Activated naive CD8-positive, alpha-beta T cell treated with anti-CD3 and anti-CD28 coated beads, Interleukin-2, amount 10 ng/mL, durations not matched to agents 7 days and 5 days (primary cell): Measurements from ENCODE around the gene SHROOM4. TPM values are rescaled to one million over a fixed set of nuclear protein-coding genes. Genes with fewer than 3 reads are reported as not detected.

ENCODE experiments used
- ATAC-seq: fragments of 150-1000 bp; cut with Tn5 transposase; one replicate; pipeline ENCODE4 v1.10.0; 2021; ENCODE audit warnings: low read depth, moderate library complexity
- POLR2A ChIA-PET: fragments of 350-600 bp; sonication (Branson Sonifier 250); formaldehyde crosslinking; loops from one replicate; lab custom pipeline; 2021; ENCODE audit warnings: antibody characterized with exemption; lab: Charles Lee
- DNase-seq: peaks from one replicate; pipeline ENCODE4 v3.0.0; 2021
- H3K27ac Mint-ChIP-seq: one replicate; pipeline ENCODE4 v1.8.0; 2022; ENCODE audit warnings: mild to moderate bottlenecking, mixed read lengths
- H3K27me3 Mint-ChIP-seq: one replicate; pipeline ENCODE4 v1.8.0; 2022; ENCODE audit warnings: mild to moderate bottlenecking, moderate library complexity, mixed read lengths
- H3K36me3 Mint-ChIP-seq: one replicate; pipeline ENCODE4 v1.8.0; 2021; ENCODE audit warnings: mild to moderate bottlenecking, mixed read lengths
- H3K4me1 Mint-ChIP-seq: one replicate; pipeline ENCODE4 v1.8.0; 2021; ENCODE audit warnings: mixed read lengths
- H3K4me3 Mint-ChIP-seq: one replicate; pipeline ENCODE4 v1.8.0; 2022; ENCODE audit warnings: mild to moderate bottlenecking, moderate library complexity, mixed read lengths
- H3K9me3 Mint-ChIP-seq: one replicate; pipeline ENCODE4 v1.8.0; 2021; ENCODE audit warnings: mixed read lengths
- total RNA-seq, 2 experiments: library from RNA; stranded (reverse); gene quantifications; one replicate each; pipeline ENCODE4 v1.2.3, GENCODE V29; 2021

Gene SHROOM4
- total RNA-seq, 2 experiments from 2014 or later, result not detected

- POLR2A ChIA-PET, result no interaction called here
- Mint-ChIP-seq H3K4me1 (no peaks in the 10 kb centered on the region), H3K36me3 (no peaks in the 10 kb centered on the region), H3K27ac (no peak overlapping the region), H3K4me3 (no peak overlapping the region), H3K9me3 (no peaks in the 10 kb centered on the region), H3K27me3 (peaks cover 2% of the 10 kb centered on the region)
- DNase-seq, result no peak
- no peak for ATAC-seq
These were observed 102.1 kb downstream of the SHROOM4 start for GRCh38 chrX:50711907-50712306.

- no peak overlapping the region for H3K4me3 Mint-ChIP-seq
- H3K4me1 Mint-ChIP-seq, result no peaks in the 10 kb centered on the region
- POLR2A ChIA-PET, result no interaction called here
- H3K27ac Mint-ChIP-seq, result no peak overlapping the region
- no peaks in the 10 kb centered on the region for H3K9me3 Mint-ChIP-seq
- no peaks in the 10 kb centered on the region for H3K36me3 Mint-ChIP-seq
- ATAC-seq, result no peak
- peaks cover 2% of the 10 kb centered on the region for H3K27me3 Mint-ChIP-seq
- no peak for DNase-seq
These were observed 105.9 kb downstream of the SHROOM4 start for GRCh38 chrX:50707955-50708699.

GRCh38 chrX:50707405-50707804 lies 106.6 kb downstream of the SHROOM4 start:
- Mint-ChIP-seq H3K27ac (no peak overlapping the region), H3K9me3 (no peaks in the 10 kb centered on the region), H3K4me3 (no peak overlapping the region), H3K27me3 (peaks cover 3% of the 10 kb centered on the region), H3K4me1 (no peaks in the 10 kb centered on the region), H3K36me3 (no peaks in the 10 kb centered on the region)
- POLR2A ChIA-PET, result no interaction called here
- DNase-seq (no peak), ATAC-seq (no peak)

GRCh38 chrX:50705042-50705441 lies 109.0 kb downstream of the SHROOM4 start:
- peaks cover 3% of the 10 kb centered on the region for H3K27me3 Mint-ChIP-seq

DNA sequence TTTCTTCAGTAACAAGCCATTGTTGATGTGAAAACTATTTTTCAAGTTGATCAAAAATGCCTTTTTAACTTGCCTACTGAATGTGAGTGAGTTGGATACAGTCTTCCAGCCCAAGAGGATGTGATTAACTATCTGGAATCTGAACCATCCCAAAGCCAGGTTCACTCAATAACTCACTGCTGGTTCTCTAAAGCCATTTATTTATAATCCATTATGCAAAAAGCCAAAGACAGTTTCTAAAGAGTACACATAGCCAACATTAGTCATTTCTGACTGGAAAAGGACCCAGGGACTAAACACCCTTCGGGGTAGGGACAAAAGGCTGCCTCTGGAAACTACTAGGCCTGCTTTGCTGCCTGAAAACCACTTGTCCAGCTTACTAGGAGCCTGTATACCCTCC lies 109.6 kb downstream of the SHROOM4 start:
- Mint-ChIP-seq H3K4me3 (no peak overlapping the region), H3K36me3 (no peaks in the 10 kb centered on the region), H3K9me3 (no peaks in the 10 kb centered on the region), H3K27ac (no peak overlapping the region), H3K27me3 (peaks cover 3% of the 10 kb centered on the region), H3K4me1 (no peaks in the 10 kb centered on the region)
- POLR2A ChIA-PET, result no interaction called here
- no peak for ATAC-seq
- no peak for DNase-seq

More at GRCh38 chrX:50705042-50705441, 109.0 kb downstream of the SHROOM4 start:
- no peaks in the 10 kb centered on the region for H3K9me3 Mint-ChIP-seq
- no peak overlapping the region for H3K4me3 Mint-ChIP-seq
- H3K27ac Mint-ChIP-seq, result no peak overlapping the region
- no peak for ATAC-seq
- H3K36me3 Mint-ChIP-seq, result no peaks in the 10 kb centered on the region
- POLR2A ChIA-PET, result no interaction called here
- H3K4me1 Mint-ChIP-seq, result no peaks in the 10 kb centered on the region
- no peak for DNase-seq

- Mint-ChIP-seq H3K4me1 (no peaks in the 10 kb centered on the region), H3K27ac (no peak overlapping the region), H3K27me3 (peaks cover 8% of the 10 kb centered on the region), H3K36me3 (no peaks in the 10 kb centered on the region), H3K9me3 (no peaks in the 10 kb centered on the region), H3K4me3 (no peak overlapping the region)
- POLR2A ChIA-PET, result no interaction called here
- DNase-seq (no peak), ATAC-seq (no peak)
These were observed 113.1 kb downstream of the SHROOM4 start for GRCh38 chrX:50700921-50701320.

- H3K27ac Mint-ChIP-seq, result no peak overlapping the region
- H3K9me3 Mint-ChIP-seq, result no peaks in the 10 kb centered on the region
- peaks cover 8% of the 10 kb centered on the region for H3K27me3 Mint-ChIP-seq
- no peak overlapping the region for H3K4me3 Mint-ChIP-seq
- DNase-seq, result no peak
- H3K36me3 Mint-ChIP-seq, result no peaks in the 10 kb centered on the region
- ATAC-seq, result no peak
- no peaks in the 10 kb centered on the region for H3K4me1 Mint-ChIP-seq
- POLR2A ChIA-PET, result no interaction called here
These were observed 115.0 kb downstream of the SHROOM4 start for GRCh38 chrX:50698944-50699343.

GRCh38 chrX:50697691-50698090 lies 116.3 kb downstream of the SHROOM4 start:
- no peak overlapping the region for H3K27ac Mint-ChIP-seq
- POLR2A ChIA-PET, result no interaction called here
- DNase-seq (no peak), ATAC-seq (no peak)
- H3K27me3 Mint-ChIP-seq, result peaks cover 5% of the 10 kb centered on the region
- H3K4me1 Mint-ChIP-seq, result no peaks in the 10 kb centered on the region
- no peak overlapping the region for H3K4me3 Mint-ChIP-seq
- no peaks in the 10 kb centered on the region for H3K9me3 Mint-ChIP-seq
- no peaks in the 10 kb centered on the region for H3K36me3 Mint-ChIP-seq

GRCh38 chrX:50691820-50692219 lies 122.2 kb downstream of the SHROOM4 start:
- Mint-ChIP-seq H3K4me3 (no peak overlapping the region), H3K27me3 (no peaks in the 10 kb centered on the region), H3K9me3 (no peaks in the 10 kb centered on the region), H3K36me3 (no peaks in the 10 kb centered on the region), H3K27ac (no peak overlapping the region), H3K4me1 (no peaks in the 10 kb centered on the region)
- POLR2A ChIA-PET, result no interaction called here
- ATAC-seq (no peak), DNase-seq (no peak)

GRCh38 chrX:50684871-50685270 lies 129.1 kb downstream of the SHROOM4 start:
- DNase-seq, result no peak
- H3K4me3 Mint-ChIP-seq, result no peak overlapping the region
- H3K36me3 Mint-ChIP-seq, result no peaks in the 10 kb centered on the region
- no peak overlapping the region for H3K27ac Mint-ChIP-seq
- no peaks in the 10 kb centered on the region for H3K27me3 Mint-ChIP-seq
- ATAC-seq, result no peak
- H3K4me1 Mint-ChIP-seq, result no peaks in the 10 kb centered on the region
- POLR2A ChIA-PET, result no interaction called here
- H3K9me3 Mint-ChIP-seq, result no peaks in the 10 kb centered on the region

- DNase-seq (no peak), ATAC-seq (no peak)
- Mint-ChIP-seq H3K4me1 (no peaks in the 10 kb centered on the region), H3K27ac (no peak overlapping the region), H3K9me3 (no peaks in the 10 kb centered on the region), H3K4me3 (no peak overlapping the region), H3K36me3 (no peaks in the 10 kb centered on the region), H3K27me3 (peaks cover under 1% of the 10 kb centered on the region)
- POLR2A ChIA-PET, result no interaction called here
These were observed 133.0 kb downstream of the SHROOM4 start for GRCh38 chrX:50680990-50681389.

DNA sequence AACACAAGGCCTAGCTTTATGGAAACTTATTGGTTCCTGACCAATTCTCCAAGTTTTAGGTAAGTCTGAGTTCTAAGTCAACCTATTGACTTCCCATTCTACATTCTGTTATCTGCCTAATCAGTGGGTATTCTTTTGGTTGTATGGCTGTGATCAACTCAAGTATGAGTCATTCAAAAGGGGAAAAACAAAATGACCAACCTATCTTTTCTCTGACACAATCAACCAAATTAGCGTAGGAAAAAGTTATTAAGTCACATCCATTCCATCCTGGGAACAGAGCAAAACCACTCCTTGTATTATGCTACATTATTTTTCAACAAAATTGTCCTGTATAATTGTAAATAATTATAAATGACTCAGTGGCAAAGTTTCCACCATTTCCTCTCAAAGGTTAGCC lies 136.2 kb downstream of the SHROOM4 start:
- POLR2A ChIA-PET, result no interaction called here
- Mint-ChIP-seq H3K4me1 (no peaks in the 10 kb centered on the region), H3K36me3 (no peaks in the 10 kb centered on the region), H3K27ac (no peak overlapping the region), H3K4me3 (no peak overlapping the region), H3K27me3 (peaks cover 5% of the 10 kb centered on the region), H3K9me3 (no peaks in the 10 kb centered on the region)
- ATAC-seq, result no peak
- no peak for DNase-seq

GRCh38 chrX:50671661-50672060 lies 142.3 kb downstream of the SHROOM4 start:
- POLR2A ChIA-PET, result no interaction called here
- Mint-ChIP-seq H3K4me1 (no peaks in the 10 kb centered on the region), H3K27ac (no peak overlapping the region), H3K27me3 (peaks cover 5% of the 10 kb centered on the region), H3K36me3 (no peaks in the 10 kb centered on the region), H3K4me3 (no peak overlapping the region), H3K9me3 (no peaks in the 10 kb centered on the region)
- ATAC-seq (no peak), DNase-seq (no peak)

- Mint-ChIP-seq H3K27me3 (peaks cover 2% of the 10 kb centered on the region), H3K4me1 (no peaks in the 10 kb centered on the region), H3K9me3 (no peaks in the 10 kb centered on the region), H3K36me3 (no peaks in the 10 kb centered on the region), H3K27ac (no peak overlapping the region), H3K4me3 (no peak overlapping the region)
- DNase-seq, result no peak
- POLR2A ChIA-PET, result no interaction called here
- ATAC-seq, result no peak
These were observed 145.1 kb downstream of the SHROOM4 start for GRCh38 chrX:50668860-50669259.
